KMS-11 (cell line): ENCODE measurements around the gene DSCAM.

Experiments used
- H2AFZ ChIP-seq: fragments of 200-600 bp; sonication (generic); 2 replicates; pipeline ENCODE4 v1.6.1; 2016; ENCODE audit warnings: antibody characterized with exemption, mixed run types, low read depth
- H3K27ac ChIP-seq: fragments of 200-600 bp; sonication (generic); 2 replicates; pipeline ENCODE4 v1.6.1; 2016; ENCODE audit warnings: mild to moderate bottlenecking, mixed run types
- H3K27me3 ChIP-seq: fragments of 200-600 bp; sonication (generic); 2 replicates; pipeline ENCODE4 v1.6.1; 2017; ENCODE audit warnings: mild to moderate bottlenecking, low read depth, mixed run types, moderate library complexity; ENCODE audit not compliant: insufficient read depth
- H3K36me3 ChIP-seq: fragments of 200-600 bp; sonication (generic); 2 replicates; pipeline ENCODE4 v1.6.1; 2017; ENCODE audit warnings: mild to moderate bottlenecking, mixed run types; ENCODE audit not compliant: insufficient read depth
- H3K4me1 ChIP-seq: fragments of 200-600 bp; sonication (generic); 2 replicates; pipeline ENCODE4 v1.6.1; 2016; ENCODE audit warnings: mild to moderate bottlenecking, low read depth, mixed run types; ENCODE audit not compliant: poor library complexity, severe bottlenecking
- H3K4me2 ChIP-seq: fragments of 200-600 bp; sonication (generic); 2 replicates; pipeline ENCODE4 v1.7.0; 2016; ENCODE audit warnings: mild to moderate bottlenecking, mixed run types
- H3K4me3 ChIP-seq: fragments of 200-600 bp; sonication (generic); IDR thresholded peaks from 2 replicates; pipeline ENCODE4 v1.6.1; 2017; ENCODE audit warnings: low read depth, low read length, mixed read lengths; ENCODE audit not compliant: insufficient read depth
- H3K79me2 ChIP-seq: fragments of 200-600 bp; sonication (generic); 2 replicates; pipeline ENCODE4 v1.6.1; 2016; ENCODE audit warnings: low read depth, mixed run types; ENCODE audit not compliant: insufficient read depth
- H3K9ac ChIP-seq: fragments of 200-600 bp; sonication (generic); 2 replicates; pipeline ENCODE4 v1.6.1; 2016; ENCODE audit warnings: mild to moderate bottlenecking, mixed run types
- H4K20me1 ChIP-seq: fragments of 200-600 bp; sonication (generic); 2 replicates; pipeline ENCODE4 v1.6.1; 2016; ENCODE audit warnings: mild to moderate bottlenecking, mixed run types; ENCODE audit not compliant: insufficient read depth
- CTCF ChIP-seq: fragments of 200-600 bp; sonication (generic); conservative IDR thresholded peaks from 2 replicates; pipeline ENCODE4 v1.6.1; 2017; ENCODE audit warnings: low read depth, mild to moderate bottlenecking, antibody characterized with exemption, low read length, moderate library complexity, mixed read lengths

The DSCAM gene

GRCh38 chr21:40534886-40535285 is 312.1 kb downstream of the DSCAM start:
- TF ChIP-seq CTCF, result no peak
- Histone ChIP-seq H3K27ac (no peak overlapping the region), H3K79me2 (no peaks in the 10 kb centered on the region), H3K36me3 (no peaks in the 10 kb centered on the region), H3K4me1 (no peaks in the 10 kb centered on the region), H3K27me3 (no peaks in the 10 kb centered on the region), H2AFZ (no peak overlapping the region), H3K4me3 (no peak overlapping the region), H3K4me2 (no peak overlapping the region), H3K9ac (no peak overlapping the region), H4K20me1 (no peaks in the 10 kb centered on the region)

- Histone ChIP-seq H3K4me2 (no peak overlapping the region), H3K27ac (no peak overlapping the region), H3K4me3 (no peak overlapping the region), H3K79me2 (no peaks in the 10 kb centered on the region), H3K27me3 (no peaks in the 10 kb centered on the region), H3K9ac (no peak overlapping the region), H2AFZ (no peak overlapping the region), H3K4me1 (no peaks in the 10 kb centered on the region), H4K20me1 (no peaks in the 10 kb centered on the region), H3K36me3 (no peaks in the 10 kb centered on the region)
- TF ChIP-seq CTCF, result no peak
Observed at GRCh38 chr21:40531431-40532110, 315.4 kb downstream of the DSCAM start.

GRCh38 chr21:40531016-40531415 is 315.9 kb downstream of the DSCAM start:
- Histone ChIP-seq H3K4me3 (no peak overlapping the region), H3K27me3 (no peaks in the 10 kb centered on the region), H3K36me3 (no peaks in the 10 kb centered on the region), H3K4me1 (no peaks in the 10 kb centered on the region), H3K9ac (no peak overlapping the region), H2AFZ (no peak overlapping the region), H4K20me1 (no peaks in the 10 kb centered on the region), H3K79me2 (no peaks in the 10 kb centered on the region), H3K27ac (no peak overlapping the region), H3K4me2 (no peak overlapping the region)
- TF ChIP-seq CTCF, result no peak

GRCh38 chr21:40517646-40518045 is 329.3 kb downstream of the DSCAM start:
- H2AFZ ChIP-seq, result no peak overlapping the region
- no peaks in the 10 kb centered on the region for H3K4me1 ChIP-seq
- H3K9ac ChIP-seq, result no peak overlapping the region
- no peak overlapping the region for H3K27ac ChIP-seq
- H3K79me2 ChIP-seq, result no peaks in the 10 kb centered on the region
- H3K4me2 ChIP-seq, result no peak overlapping the region
- no peaks in the 10 kb centered on the region for H3K36me3 ChIP-seq
- H4K20me1 ChIP-seq, result no peaks in the 10 kb centered on the region
- H3K27me3 ChIP-seq, result no peaks in the 10 kb centered on the region
- TF ChIP-seq CTCF, result no peak
- no peak overlapping the region for H3K4me3 ChIP-seq
